HG03469 (cell line): ENCODE data around the gene NUP35.
A peak's percentile ranks its signal among the peaks of the same experiment; 100 is the strongest.

Source experiments
- ATAC-seq: cut with Tn5 transposase; IDR thresholded peaks from one replicate; pipeline ENCODE4 v1.9.1; 2021; ENCODE audit warnings: mild to moderate bottlenecking, moderate library complexity, moderate number of reproducible peaks; ENCODE audit not compliant: unreplicated experiment

The NUP35 gene, protein sequence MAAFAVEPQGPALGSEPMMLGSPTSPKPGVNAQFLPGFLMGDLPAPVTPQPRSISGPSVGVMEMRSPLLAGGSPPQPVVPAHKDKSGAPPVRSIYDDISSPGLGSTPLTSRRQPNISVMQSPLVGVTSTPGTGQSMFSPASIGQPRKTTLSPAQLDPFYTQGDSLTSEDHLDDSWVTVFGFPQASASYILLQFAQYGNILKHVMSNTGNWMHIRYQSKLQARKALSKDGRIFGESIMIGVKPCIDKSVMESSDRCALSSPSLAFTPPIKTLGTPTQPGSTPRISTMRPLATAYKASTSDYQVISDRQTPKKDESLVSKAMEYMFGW

DNA sequence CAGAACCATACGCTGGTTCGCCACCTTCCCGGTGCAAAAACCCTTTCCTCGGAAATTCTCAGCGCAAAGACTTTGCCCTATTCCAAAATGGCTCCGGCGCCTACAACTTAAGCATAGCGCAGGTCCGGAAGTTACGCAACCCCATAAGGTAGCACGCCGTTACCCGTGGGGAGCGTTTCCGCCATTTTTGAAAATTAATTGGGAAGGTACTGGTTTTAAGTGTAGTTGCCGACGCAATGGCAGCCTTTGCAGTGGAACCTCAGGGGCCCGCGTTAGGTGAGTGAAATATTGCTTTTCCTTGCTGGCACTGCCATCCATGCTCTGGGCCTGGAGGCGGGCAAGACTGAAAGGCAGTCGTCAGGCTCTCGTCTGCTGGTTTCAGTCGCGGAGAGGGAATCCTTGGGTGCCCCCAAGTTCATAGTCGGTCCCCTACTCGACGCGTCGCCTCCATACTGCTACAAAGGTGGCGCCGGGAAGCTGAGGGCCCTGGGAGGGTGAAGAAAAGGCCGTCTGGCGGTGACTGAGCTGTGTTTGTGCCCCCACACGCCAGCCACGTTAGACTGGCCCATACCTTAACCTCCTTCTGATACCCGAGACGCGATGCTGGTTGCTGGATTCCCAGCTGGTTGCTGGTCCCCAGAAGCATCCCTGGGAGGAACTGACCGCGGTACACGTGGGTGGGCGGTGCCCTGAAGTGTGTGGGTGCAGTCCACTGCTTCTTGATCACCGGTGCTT, at the start of gene NUP35:
TSS of gene NUP35 (plus strand) at position 222 of the 735 bp plus-strand sequence. CDS start at position 237, 15 bp downstream.
- ATAC-seq = peak; percentile 75

DNA sequence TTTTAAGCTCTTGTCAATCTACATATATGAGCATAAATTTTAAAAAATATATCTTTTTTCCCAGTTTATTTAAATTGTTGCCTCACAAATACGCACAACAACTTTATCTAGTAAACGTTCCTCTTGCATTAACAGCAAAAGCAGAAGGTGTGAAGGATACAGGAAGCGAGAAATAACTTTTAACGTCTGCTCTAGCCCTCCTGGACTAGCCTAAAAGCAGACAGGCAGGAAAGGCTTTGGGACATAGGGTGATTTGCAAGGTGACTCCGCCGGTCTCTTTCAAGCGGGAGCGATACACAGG, 46.1 kb upstream of the NUP35 start:
- ATAC-seq = no peak

DNA sequence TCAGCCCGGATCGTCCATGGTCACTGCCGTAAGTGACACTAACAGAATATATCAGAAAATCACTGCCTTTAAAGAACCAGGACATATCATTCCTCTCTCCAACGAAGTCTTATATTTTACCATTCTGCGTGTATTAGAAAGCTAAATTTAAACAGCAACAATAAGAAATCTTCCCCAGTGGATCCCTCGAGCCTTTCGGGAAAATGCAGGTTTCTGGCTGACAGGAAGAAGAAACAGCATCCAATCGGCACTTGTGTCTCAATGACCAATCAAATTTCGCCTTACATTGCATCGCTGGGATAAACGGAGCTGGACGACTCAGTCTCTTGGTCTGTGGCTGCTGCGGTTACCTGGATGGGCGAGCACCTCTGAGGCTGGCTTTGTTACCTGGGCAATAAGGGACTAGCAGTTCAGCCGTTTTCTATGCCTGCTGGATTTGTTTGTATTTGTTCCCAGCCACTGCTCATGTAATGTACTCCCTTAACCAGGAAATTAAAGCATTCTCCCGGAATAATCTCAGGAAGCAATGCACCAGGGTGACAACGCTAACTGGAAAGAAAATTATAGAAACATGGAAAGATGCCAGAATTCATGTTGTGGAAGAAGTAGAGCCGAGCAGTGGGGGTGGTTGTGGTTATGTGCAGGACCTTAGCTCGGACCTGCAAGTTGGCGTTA, 45.6 kb upstream of the NUP35 start, which contains the start of gene DUSP19:
TSS of gene DUSP19 (plus strand) at position 284 of the 675 bp plus-strand sequence. CDS start at position 471, 187 bp downstream.
- ATAC-seq = peak; percentile 75

DNA sequence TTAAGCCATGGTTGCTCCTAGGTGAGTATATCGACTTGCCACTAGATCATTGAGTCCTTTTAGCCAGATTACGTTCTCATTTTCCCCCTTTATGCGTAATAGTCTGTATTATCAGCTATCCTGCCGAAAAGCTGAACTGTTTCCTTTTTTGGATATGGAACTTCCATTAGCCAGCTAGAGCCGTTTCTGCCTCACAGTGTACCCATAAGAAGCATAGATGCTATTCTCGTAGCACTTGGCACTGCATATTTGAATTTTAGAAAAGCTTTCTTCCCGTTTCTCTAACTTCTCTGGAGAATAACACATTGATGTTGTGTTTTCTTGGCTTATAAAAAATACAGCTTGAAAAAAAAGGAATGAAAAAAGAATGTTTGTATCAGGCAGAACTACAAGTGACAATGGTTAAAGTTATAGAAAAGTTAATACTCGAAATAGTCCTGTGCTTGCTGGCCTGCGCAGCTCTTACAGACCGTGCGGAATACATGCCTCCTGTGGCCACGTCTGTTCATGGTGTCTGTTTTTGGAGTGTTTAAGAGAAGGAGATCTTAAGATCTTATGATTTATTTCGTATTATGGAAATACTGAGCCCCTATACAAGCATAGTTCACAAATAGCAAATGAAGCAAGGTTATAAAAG, 45.0 kb upstream of the NUP35 start:
- ATAC-seq = peak; percentile 12

DNA sequence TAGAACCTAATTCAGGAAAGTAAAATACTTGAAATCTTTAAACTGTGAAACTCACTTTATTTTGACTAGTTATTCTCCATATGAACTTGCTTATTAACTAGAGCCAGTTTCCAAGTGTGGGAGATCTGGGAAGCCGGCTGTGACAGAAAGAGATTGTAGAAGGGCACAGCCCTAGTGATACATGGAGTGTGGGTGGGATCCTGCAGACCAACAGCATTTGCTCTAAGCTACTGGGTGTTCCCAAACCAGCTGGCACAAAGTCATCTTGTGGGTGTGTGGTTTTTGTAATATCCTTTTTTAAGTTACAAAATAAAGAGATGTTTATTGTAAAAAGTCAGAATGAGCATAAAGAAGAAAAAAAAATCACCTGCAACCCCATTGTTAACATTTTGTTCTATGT, 42.3 kb upstream of the NUP35 start:
- ATAC-seq = no peak

DNA sequence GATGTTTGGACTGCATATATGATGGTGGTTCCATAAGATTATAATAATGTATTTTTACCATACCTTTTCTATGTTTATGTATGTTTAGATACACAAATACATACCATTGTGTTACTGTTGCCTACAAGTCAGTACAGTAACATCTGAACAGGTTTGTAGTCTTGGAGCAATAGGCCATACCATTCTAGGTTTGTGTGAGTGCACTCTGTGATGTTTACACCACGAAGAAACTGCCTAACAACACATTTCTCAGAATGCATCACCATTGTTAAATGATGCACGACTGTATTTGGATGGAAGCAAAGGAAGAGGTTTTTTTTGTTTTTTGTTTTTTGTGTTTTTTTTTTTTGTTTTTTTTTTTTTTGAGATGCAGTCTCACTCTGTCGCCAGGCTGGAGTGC, 36.2 kb upstream of the NUP35 start:
- no peak for ATAC-seq

DNA sequence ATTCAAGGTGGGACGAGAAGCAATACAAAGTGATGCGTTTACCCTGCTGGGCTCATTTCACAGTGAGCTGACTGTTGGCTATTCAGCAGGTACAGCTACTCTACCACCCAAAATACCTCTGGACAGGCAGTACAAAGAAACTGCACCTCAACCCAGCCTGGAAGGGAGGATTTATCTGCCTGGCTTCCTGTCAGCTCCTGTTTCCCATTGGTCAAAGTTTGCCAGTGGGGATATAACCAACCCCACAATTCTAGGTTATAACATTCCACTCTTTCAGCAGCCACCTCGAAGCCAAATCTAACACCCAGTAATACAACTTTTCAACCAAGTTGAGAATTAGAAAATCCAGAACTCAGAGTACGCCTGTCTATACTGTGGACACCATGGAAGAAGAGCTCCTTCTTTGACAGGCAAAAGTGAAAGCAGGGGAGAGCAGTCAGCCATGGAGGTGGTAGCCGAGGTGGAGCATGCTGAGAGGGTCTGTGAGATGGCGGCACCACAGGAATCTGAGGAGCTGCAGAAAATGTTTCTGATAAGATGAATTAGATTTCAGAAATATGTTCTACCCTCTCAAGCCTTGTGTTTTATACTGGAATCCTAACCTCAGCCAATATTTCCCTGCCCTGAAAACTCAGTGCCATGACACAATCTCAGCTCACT, 34.9 kb upstream of the NUP35 start:
- peak; percentile 31 for ATAC-seq

DNA sequence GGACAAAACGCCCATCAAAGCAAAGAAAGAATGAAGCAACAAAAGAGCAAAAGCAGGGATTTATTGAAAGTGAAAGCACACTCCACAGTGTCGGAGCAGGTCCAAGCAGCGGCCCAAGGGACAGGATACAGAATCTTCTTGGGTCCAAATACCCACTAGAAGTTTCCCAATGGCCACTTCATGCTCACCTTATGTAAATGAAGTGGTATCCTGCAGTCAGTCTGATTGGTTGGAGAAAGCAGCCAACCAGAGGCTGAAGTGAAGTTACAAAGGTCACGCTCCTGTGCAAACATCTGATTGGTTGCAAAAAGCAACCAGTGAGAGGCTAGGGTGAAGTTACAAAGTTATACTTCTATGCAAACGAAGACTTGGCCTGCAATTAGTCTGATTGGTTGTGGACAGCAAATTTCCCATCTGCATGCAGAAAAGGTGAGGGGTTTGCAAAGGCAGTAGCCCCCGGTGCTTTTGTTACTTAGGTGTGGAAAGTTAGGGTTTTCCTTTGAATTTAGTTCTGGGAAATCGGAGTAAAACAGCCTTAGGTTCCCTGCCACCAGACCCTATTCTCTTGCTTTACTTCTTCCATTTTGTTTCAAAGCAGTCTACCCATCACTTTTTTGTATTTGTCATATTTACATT, 32.8 kb upstream of the NUP35 start:
- no peak for ATAC-seq

DNA sequence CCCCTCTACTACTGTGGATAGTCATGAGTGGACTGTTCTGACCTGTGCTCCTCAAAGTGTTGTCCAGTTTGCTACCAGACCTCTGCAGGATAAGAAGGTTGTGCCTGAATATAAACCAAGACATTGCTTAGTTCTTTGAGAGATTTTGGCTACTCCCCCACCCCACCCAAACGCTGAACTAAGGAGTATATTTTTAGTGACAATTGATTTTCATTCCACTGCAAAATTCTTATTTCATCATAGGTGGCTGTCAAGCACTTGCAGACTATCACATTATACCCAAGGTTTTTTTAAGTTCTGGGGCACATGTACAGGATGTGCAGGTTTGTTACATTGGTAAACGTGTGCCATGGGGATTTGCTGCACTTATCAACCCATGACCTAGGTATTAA, 32.3 kb upstream of the NUP35 start:
- no peak for ATAC-seq

DNA sequence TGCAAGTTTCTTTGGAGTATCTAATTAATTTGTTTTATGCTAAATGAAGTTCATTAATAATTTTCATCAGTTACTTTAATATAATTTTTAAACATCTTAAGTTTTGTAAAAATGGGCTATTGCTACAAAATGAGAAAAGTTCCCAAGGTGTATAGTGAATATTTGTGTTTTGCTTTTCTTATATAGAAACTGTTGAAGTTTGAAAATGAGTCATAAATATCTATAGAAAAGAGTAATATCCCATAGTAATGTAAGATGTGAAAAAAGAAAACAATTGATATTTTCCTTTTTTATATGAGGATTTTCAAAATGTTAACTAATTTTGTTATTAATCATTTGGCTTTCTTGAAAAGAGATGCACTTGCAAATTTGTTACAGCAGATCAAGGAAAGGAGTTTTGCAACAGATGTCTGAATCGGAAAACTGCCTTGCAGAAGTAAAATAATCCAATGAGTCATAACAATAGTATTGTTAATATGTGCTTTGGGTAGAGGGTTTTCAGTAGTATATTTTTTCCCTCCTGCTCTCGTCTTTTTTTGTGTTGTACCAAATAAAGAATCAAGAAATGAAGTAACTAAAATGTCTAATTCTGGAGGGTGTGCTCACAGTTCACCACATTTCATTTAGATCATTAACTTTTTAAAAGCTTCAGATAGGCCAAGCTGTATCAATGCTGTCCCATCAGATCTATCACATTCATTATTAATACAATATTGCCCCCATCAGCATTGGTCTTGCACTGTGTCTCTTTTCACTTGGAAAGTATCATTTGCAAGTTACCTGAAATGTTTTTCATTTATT, 30.2 kb upstream of the NUP35 start:
- ATAC-seq = peak; percentile 77

DNA sequence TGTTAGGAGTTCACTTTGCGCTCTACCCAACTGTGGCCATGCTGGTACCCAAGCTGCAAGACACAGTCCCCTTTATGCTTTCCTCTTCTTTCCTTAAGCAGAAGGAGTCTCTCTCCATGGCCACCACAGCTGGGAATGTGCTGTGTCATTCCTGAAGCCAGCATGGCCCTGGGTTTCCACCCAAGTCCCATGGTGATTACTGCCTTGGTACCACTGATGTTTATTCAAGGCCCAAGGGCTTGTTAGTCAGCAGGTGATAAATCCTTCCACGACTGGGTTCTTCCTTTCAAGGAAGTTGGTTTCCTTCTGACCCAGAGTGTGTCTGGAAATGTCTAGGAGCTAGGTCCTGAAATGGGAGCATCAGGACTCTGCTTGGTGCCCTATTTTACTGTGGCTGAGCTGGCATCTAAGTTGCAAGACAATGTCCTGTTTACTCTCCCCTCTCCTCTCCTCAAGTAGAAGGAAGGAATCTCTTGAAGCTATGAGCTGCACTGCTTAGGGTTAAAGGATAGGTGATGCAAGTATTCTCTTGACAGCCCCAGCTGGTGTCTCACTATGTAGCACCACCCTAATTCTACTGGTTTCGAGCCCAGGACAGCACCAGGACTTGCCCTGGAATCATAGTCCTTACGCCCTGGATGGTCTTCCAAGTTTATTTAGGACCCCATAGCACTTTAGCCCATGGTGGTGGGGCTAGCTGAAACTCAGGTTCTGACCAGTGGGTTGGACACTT, 18.7 kb upstream of the NUP35 start:
- no peak for ATAC-seq

DNA sequence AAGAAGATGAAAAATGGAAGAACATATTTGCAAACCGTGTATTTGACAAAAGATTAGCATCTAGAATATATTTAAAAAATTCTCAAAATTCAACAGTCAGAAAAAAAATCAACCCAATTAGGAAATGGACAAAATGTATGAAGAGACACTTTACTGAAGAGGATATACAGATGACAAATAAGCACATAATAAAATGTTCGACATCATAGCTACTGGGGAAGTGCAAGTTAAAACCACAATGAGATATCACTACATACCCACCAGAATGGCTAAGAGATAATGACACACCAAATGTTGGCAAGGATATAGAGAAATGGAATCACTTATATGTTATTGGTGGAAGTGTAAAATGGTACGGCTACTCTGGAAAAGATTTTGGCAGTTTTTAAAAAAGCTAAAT, 11.7 kb upstream of the NUP35 start:
- no peak for ATAC-seq

DNA sequence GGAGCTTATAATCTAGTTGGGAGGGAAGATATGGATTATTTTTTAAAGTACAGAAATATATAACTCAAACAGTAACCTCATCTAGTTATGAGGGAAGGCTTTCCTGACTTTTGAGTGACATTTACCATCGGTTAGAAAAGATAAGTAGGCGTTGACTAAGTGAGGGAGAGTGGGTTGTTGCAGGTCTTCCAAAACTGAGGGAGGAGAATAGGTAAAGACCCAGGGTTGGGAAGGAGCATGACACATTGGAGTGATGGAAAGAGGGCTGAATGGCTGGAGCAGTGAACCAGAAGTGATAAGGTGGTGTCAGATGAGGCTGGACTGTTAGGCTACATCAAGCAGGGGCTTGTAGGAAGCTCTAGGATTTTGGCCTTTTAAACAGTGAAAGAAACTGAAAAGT, 10.6 kb upstream of the NUP35 start:
- ATAC-seq = no peak

DNA sequence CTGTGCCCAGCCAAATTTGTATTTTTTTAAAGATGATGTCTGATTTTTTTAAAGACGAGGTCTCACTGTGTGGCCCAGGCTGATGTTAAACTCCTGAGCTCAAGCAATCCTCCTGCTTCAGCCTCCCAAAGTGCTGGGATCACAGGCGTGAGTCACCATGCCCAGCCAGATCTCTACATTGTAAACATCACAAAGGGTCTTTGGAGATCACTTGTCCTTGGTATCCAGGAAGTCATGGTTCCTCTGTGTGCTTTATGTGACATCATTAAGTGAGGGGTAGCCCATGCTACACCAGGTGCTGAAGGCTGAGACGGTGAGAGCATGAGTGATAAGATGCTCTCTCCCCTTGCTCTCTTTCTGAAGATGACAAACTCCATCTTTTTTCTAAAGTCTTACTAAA, 7.0 kb upstream of the NUP35 start:
- ATAC-seq = no peak

DNA sequence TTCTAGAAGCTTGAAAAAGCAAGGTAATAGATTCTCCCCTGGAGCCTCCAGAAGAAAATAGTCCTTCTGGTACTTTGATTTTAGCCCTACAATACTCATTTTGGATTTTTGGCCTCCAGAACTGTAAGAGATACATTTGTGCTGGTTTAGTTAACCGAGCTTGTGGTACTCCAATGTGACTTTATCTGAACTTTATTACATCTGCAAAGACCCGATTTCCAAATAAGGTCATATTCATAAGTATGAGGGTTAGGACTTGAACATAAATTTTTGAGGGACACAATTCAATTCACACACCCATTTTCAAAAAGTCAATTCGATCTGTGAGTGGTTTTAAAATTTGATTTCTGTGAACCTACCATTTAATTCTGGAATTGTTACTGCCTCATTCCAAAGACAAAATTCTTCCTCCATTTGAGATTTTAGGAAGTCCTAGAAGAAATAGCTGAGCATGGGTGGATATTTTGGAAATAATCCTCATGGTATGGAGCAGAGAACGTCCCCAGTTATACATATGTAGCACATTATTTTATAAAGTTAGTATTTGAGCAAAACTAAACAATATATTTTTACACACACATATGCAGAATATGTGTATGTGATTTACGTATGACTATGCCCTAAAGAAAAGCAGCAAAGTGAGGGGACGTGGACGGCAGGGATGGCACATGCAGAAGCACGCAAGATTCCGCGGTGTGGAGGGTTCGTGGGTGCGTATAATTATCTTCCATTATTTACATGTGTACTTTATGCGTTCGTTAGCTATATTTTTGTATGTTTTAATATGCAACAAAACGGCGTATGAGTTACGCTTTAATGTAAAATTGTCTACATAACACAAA, 905 bp upstream of the NUP35 start:
- no peak for ATAC-seq

DNA sequence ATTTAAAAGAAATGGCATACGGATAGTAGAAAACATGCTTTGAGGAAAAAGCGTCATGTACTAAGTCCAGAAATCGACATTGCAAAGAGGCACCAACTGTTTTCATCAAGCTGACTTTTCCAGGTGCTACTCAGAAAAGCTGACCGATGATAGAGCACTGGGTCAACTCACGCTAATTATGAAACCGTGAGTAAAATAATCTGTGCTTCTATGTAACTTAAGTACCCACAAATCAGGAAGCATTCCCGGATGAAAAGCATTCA, 353 bp upstream of the NUP35 start:
- peak; percentile 16 for ATAC-seq

DNA sequence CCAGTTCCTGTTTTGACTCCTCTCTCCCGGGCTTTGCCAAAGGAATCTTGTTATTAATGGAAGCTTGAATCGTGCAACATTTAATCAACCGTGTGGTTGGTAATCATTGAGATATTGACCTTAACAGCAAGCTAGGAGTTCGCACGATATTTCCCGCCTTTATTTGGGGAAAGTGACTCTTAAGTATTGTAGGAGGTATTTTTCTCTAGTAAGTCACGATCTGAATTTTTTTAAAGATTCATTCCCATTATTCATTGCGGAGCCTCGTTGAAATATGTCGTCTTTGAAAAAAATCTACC, 663 bp downstream of the NUP35 start:
- no peak for ATAC-seq

DNA sequence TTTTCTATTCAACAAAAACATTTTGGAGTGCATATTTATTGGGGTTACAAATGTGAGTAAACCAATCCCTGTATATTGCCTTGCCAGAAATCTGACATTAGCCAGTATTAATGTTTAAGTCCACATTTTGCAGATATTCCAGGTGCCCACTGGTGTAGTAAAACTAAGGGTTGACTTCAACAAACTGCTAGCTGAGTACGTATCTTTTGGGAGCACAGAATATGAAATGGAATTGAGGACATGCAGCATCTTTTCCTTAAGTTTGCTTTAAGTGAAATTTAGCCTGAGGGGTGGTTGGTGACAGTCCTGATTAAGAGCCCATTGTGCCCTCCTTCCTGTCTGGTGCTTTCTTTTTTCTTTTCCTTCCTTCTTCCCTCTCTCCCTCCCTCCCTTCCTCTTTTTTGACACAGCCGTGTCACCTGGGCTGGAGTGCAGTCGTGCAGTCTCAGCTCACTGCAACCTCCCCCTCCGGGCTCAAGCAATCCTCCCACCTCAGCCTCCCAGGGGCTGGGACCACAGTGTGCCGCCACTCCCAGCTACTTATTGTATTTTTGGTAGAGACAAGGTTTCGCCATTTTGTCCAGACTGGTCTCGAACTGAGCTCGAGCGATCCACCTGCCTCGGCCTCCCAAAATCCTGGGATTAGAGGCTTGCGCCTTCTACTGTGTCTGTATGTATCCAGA, 1.6 kb downstream of the NUP35 start:
- no peak for ATAC-seq
